ENCODE measurements around the gene LRRC51. TPM values are rescaled to one million over a fixed set of nuclear protein-coding genes. Genes with fewer than 3 reads are reported as not detected.
A peak's percentile ranks its signal among the peaks of the same experiment; 100 is the strongest.
"Not testable (repeated sequence)": the region's sequence is repeated elsewhere in the genome, so short reads cannot be mapped to it uniquely, and the experiment has no call there.

The LRRC51 gene
- polyA plus RNA-seq, 4 donors, result 13.0 to 30.4 (median 23.9) TPM

GRCh38 chr11:72102946-72103753, 22.5 kb downstream of the LRRC51 start, which contains the start of gene LAMTOR1:
Gene LAMTOR1 (minus strand): TSS chr11:72103297. CDS start chr11:72103224, 73 bp downstream.
- DNase-seq (ENCODE audit: low read depth in 4 of 4, low spot score in 3 of 4), result peak; percentile 97 to 98 (median 98)

DNA sequence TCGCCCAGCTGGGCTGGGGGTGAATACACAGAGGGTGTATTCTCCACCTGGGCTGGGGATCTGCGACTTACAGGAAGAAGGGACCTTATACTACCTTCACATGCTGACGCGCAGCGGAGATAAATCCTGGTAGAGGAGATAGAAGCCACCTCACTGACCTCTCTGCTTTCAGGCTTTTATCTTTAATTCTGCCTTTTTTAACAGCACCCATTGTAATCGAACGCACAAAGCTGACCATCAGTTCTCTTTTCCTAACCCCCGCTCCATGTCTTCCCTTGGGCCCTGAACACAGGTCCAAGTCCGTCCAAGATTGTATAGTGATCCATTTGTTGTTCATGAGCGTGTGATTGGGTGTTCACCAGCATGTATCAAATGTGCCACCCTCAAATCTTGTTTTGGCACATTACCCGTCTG, 23.1 kb downstream of the LRRC51 start:
- no peak for DNase-seq (ENCODE audit: low read depth in 4 of 4, low spot score in 3 of 4)

DNA sequence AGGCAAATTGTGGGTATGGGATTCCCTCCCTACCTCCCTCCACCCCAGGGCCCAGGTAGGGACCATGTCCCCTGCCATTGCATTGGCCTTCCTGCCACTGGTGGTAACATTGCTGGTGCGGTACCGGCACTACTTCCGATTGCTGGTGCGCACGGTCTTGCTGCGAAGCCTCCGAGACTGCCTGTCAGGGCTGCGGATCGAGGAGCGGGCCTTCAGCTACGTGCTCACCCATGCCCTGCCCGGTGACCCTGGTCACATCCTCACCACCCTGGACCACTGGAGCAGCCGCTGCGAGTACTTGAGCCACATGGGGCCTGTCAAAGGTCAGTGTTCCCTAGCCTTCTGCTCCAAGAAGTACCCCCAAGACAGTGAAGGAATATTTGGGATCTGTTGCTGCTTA, 25.2 kb downstream of the LRRC51 start, which contains the start of gene TOMT:
TOMT (plus strand) TSS at position 37 of the 400 bp plus-strand sequence; CDS start at position 65, 28 bp downstream.
- DNase-seq (ENCODE audit: low read depth in 4 of 4, low spot score in 3 of 4), result no peak

DNA sequence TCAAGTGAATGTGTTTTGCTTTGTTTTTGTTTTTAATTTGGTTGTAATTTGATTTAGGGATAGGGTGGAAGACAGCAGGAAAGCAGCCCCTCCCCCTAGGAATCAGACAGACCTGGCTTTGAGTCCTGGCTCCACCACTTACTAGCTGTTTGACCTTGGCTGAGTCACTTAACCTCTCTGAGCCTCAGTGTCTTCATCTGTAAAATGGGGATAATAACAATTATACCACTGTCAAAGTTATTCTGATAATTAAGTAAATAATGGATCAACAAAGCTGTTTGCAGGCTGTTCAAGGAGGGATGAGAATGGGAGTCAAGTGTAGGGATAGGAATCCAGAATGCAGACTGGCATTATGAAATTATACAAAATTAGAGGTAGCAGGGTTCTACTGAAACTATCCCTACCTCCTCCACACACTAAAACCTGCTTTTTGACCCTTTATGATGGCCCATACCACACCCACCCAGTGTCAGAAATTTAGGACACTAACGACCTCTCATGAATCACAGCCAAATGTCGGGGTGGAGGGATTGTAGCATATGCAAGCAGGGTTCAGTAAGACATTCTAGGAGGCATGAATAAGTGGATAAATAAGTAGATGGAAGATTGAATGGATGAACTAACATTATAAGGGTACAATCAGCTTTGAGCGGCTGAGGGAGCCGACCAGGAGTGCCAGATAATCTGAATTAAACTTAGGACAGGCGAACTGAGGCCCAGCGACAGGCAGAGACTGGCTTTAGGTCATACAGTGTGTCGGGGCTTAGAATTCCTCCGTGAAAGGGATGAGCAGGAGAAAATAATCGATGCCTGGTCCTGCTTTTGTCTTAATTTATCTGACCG, 30.9 kb downstream of the LRRC51 start:
- no peak for DNase-seq (ENCODE audit: low read depth in 4 of 4, low spot score in 3 of 4)

GRCh38 chr11:72112143-72112977, 31.7 kb downstream of the LRRC51 start, which contains the start of gene ANAPC15:
Gene ANAPC15 (minus strand): TSS chr11:72112695. CDS start chr11:72111276, 1,419 bp downstream.
- DNase-seq (ENCODE audit: low read depth in 4 of 4, low spot score in 3 of 4), result peak; percentile 99 to 100 (median 100)

DNA sequence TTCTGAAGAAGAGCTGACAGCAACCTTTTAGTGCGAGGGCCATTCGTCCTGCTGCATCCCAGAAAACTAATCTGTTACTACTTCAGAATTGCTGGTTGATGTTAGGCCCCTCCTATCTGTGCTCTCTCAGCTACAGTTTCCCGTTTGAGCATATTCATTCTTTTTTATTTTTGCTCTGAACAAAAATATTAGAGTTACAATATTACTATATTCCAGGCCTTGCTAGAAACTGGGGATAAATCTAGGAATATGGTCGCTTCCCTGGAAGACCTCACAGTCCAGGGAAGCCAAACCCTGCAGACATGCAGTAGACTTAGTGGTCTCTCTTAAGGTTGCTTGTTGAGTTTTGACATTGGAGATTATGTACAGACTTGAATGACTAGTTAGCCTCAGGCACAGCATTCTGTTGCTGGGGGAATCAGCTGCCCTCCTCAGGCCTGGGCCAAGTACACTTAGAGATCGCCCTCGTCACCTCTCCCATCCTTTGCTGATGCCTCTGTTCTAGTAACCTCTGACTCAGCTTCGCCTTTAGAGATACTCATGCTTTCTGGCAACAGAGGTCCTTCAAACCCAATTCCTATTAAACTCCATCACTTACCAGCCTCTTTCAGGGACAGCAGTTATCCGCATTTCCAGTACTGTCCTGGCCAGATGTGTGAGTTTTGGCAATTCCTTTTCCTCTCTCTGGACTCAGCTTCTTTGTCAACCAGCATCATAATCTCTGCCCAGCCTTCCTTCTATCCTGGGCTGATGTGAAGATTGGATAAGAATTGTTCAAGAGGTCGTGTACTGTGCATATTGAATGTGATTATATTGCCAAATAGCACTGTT, 32.5 kb downstream of the LRRC51 start:
- DNase-seq (ENCODE audit: low read depth in 4 of 4, low spot score in 3 of 4), result no peak

DNA sequence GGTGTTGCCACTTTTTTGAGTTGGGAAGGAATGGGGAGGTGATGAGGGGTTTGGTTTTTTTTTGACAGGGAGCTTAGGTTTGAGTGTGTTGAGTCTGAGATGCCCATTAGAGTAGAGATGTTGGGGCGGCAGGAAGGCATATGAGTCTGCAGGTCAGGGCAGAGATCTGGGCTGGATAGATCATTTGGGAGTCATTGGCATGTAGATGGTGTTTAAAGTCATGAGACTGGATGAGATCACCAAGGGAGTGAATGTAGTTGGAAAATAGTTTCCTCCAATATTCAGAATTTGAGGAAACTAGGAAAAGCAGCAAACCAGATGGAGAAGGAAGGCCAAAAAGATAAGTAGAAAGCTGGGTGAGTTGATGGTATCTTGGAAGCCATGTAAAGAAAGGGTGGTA, 33.9 kb downstream of the LRRC51 start:
- DNase-seq (ENCODE audit: low read depth in 4 of 4, low spot score in 3 of 4), result no peak

DNA sequence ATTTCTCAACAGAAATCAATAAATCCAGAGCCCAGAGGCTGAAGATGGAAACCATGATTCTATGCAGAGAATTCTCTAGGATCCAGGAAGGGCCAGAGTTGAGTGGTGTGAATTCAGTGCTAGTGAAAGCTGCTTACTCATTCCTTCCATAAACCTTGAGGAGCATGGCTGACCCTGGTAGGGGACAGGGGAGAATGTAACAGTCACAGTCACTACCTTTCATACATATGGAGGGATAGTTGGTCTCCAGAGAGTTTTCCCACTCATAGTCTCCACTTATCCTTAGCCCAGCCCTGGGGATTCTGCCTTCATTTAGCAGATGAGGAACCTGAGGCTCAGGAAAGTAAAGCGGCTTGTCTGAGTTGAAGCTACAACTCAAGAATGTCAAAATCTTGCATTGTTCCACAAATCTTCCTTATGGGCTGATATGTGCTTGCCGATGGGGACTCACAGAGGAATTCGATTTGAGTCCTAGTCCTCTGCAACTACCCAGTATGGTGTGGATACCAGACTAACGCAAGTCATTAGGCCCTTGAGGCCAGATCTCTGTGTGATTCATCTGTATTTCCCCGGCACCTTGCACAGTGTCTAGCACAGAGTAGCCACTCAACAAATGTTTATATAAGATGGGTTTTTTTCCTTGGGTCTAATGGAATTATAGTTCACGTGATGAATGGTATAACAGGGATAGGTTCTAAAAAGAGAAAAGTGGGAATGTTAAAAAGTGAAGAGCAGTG, 35.5 kb downstream of the LRRC51 start:
- no peak for DNase-seq (ENCODE audit: low read depth in 4 of 4, low spot score in 3 of 4)

GRCh38 chr11:72119198-72119597, 38.5 kb downstream of the LRRC51 start:
- no peak for DNase-seq (ENCODE audit: low read depth in 4 of 4, low spot score in 3 of 4)

- no peak for DNase-seq (ENCODE audit: low read depth in 4 of 4, low spot score in 3 of 4)
These were observed 40.3 kb downstream of the LRRC51 start for GRCh38 chr11:72120930-72121329.

DNA sequence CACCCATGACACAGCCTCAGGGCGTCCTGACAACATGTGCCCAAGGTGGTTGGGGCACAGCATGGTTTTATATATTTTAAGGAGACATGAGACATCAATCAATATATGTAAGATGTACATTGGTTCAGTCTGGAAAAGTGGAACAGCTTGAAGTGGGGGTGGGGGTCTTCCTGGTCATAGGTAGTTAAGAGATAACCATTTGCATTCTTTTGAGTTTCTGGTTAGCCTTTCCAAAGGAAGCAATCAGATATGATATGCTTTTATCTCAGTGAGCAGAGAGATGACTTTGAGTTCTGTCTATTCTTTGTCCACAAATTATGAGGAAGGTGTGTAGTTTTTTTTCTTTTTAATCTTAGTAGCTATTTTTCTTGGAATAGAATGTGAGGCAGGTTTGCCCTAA, 42.0 kb downstream of the LRRC51 start:
- no peak for DNase-seq (ENCODE audit: low read depth in 4 of 4, low spot score in 3 of 4)

DNA sequence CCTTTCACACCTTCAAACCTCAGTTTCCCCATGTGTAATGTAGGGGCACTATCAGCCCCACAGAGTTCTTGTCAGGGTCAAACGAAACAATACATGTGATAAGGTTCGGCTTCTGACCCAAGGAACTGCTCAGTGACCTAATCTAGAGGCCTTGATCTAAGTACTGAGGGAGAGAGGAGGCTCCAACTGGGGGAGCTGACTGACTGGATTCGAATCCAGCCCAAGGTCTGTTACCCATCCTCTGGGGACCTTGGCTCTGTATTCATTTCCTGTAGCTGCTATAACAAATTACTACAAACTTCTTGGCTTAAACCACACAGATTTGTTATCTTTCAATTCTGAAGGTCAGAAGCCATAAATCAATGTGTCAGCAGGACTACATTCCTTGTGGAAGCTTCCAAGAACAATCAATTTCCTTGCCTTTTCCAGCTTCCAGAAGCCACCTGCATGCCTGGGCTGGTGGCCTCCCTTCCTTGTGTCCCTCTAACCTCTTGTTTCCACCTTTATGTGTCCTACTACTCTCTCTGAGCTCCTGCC, 42.5 kb downstream of the LRRC51 start:
- no peak for DNase-seq (ENCODE audit: low read depth in 4 of 4, low spot score in 3 of 4)

- DNase-seq (ENCODE audit: low read depth in 4 of 4, low spot score in 3 of 4), result no peak
These were observed 43.4 kb downstream of the LRRC51 start for GRCh38 chr11:72124046-72124445.

DNA sequence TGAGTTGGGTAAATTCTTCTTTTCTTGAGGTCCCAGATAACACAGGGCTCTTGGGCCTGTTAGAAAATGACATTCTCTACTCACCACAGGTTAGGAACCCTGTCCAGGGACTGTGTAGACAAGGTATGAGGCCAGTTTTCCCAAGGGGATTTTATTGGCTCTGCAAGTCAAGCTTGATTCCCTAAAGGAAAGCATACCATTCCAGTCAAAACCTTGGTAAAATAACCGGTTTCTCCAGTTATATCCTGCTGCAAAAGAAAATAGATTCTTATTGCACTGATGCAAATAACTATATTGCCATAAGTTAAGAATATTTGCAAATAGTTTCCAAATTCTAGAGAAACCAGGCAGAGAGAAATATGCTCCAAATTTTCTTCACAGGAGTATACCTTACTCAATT, 45.3 kb downstream of the LRRC51 start:
- no peak for DNase-seq (ENCODE audit: low read depth in 4 of 4, low spot score in 3 of 4)

- no peak for DNase-seq (ENCODE audit: low read depth in 4 of 4, low spot score in 3 of 4)
These were observed 47.3 kb downstream of the LRRC51 start for GRCh38 chr11:72127923-72128322.

GRCh38 chr11:72129381-72129780, 48.7 kb downstream of the LRRC51 start:
- no peak for DNase-seq (ENCODE audit: low read depth in 4 of 4, low spot score in 3 of 4)

GRCh38 chr11:72132646-72133045, 52.0 kb downstream of the LRRC51 start:
- no peak for DNase-seq (ENCODE audit: low read depth in 4 of 4, low spot score in 3 of 4)

DNA sequence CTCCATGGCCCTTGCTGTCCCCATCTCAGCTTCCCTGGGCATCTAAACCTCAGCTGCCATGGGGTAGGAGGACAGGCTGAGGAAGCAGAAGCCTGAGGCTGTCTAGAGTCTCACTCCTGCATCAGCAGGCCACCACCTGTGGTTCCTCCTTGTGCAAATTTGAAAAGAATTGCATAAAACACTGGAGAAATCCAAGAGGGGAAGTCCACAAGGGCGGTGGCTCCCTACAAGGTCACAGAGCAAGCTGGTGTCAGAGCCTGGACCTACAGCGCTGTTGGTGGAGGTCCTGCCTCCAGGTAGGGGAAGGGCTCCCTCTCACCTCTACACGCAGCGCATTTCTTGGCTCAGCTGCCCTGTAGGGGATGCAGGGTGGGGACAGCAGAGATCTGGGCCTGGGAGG, 54.8 kb downstream of the LRRC51 start, which contains the start of gene FOLR3:
FOLR3 (plus strand) TSS at position 253 of the 400 bp plus-strand sequence. CDS start 228 bp downstream, outside the sequence.
- not testable (repeated sequence) for DNase-seq (ENCODE audit: low read depth in 4 of 4, low spot score in 3 of 4)
